Panc1 (cell line): ENCODE measurements around the gene SHKBP1. TPM values are rescaled to one million over a fixed set of nuclear protein-coding genes. Genes with fewer than 3 reads are reported as not detected.

Experiments
- ATAC-seq: fragments of 200-7000 bp; cut with Tn5 transposase; 2 replicates; pipeline ENCODE4 v1.9.1; 2020; ENCODE audit warnings: mild to moderate bottlenecking, moderate library complexity
- BruUV-seq: library from RNA; stranded (reverse); fragments of 400-500 nt; replicated peaks from 2 replicates; lab custom pipeline; 2021; lab: Mats Ljungman, UMichigan
- CTCF ChIA-PET: fragments of 300-600 bp; sonication (Branson Sonifier 250); formaldehyde crosslinking; loops from one replicate; lab custom pipeline; 2022; ENCODE audit warnings: antibody characterized with exemption; lab: Charles Lee
- POLR2A ChIA-PET: fragments of 300-600 bp; sonication (Branson Sonifier 250); formaldehyde crosslinking; loops from one replicate; lab custom pipeline; 2022; ENCODE audit warnings: antibody characterized with exemption; lab: Charles Lee
- DNase-seq: peaks from one replicate; pipeline ENCODE4 v3.0.0-alpha.2; 2010; ENCODE audit warnings: low read depth, low spot score
- H3K27ac ChIP-seq: 2 replicates; pipeline ENCODE4 v1.5.1; 2011; ENCODE audit warnings: mild to moderate bottlenecking, low read length, inconsistent platforms
- H3K27me3 ChIP-seq: fragments of 200-500 bp; sonication (Bioruptor generic); 2 replicates; pipeline ENCODE4 v1.6.0; 2014; ENCODE audit warnings: low read length, inconsistent platforms; ENCODE audit not compliant: control insufficient read depth, insufficient read depth
- H3K36me3 ChIP-seq: fragments of 200-500 bp; sonication (Bioruptor generic); 2 replicates; pipeline ENCODE4 v1.5.1; 2014; ENCODE audit warnings: inconsistent platforms, mild to moderate bottlenecking, low read length, moderate library complexity; ENCODE audit not compliant: control insufficient read depth, insufficient read depth
- H3K4me1 ChIP-seq: 2 replicates; pipeline ENCODE4 v1.5.1; 2011; ENCODE audit warnings: inconsistent platforms, mild to moderate bottlenecking, low read length, moderate library complexity; ENCODE audit not compliant: control insufficient read depth, insufficient read depth
- H3K4me3 ChIP-seq, 2 experiments: 2 replicates each; pipeline ENCODE4 v1.5.1; 2011 to 2012; ENCODE audit warnings: low read depth in 2 of 2, low read length in 2 of 2, mild to moderate bottlenecking in 2 of 2, inconsistent platforms in 1 of 2, moderate library complexity in 1 of 2
- H3K9me3 ChIP-seq: fragments of 200-500 bp; sonication (Bioruptor generic); 2 replicates; pipeline ENCODE4 v1.5.1; 2014; ENCODE audit warnings: low read depth, mild to moderate bottlenecking, inconsistent platforms, low read length, moderate library complexity; ENCODE audit not compliant: control insufficient read depth, insufficient read depth
- POLR2AphosphoS5 ChIP-seq: IDR thresholded peaks from 2 replicates; pipeline ENCODE4 v1.6.1; 2012; ENCODE audit warnings: mild to moderate bottlenecking, low read depth, low read length, moderate library complexity
- SIN3A ChIP-seq: IDR thresholded peaks from 2 replicates; pipeline ENCODE4 v1.6.1; 2012; ENCODE audit warnings: low read depth, mild to moderate bottlenecking, low read length, moderate library complexity, borderline replicate concordance; ENCODE audit not compliant: insufficient read depth
- TCF7L2 ChIP-seq: IDR thresholded peaks from 2 replicates; pipeline ENCODE4 v1.6.1; 2011; ENCODE audit warnings: mild to moderate bottlenecking, low read depth, low read length, inconsistent platforms
- in situ Hi-C: cut with HindIII; loops from 2 replicates; pipeline ENCODE4 v1.10.0; 2016; ENCODE audit warnings: low sequenced_read_pairs, low pct_unique_long_range_greater_than_20kb
- intact Hi-C: fragments of 100-400 bp; cut with micrococcal nuclease; formaldehyde crosslinking; loops from one replicate; pipeline ENCODE4 v1.10.0; 2022; ENCODE audit not compliant: unreplicated experiment
- total RNA-seq: library from RNA; stranded (reverse); gene quantifications from one replicate; pipeline ENCODE4 v1.2.1, GENCODE V29; 2021; ENCODE audit not compliant: unreplicated experiment
- TF ChIP-seq, protein P1 (sequence below), 2 experiments: IDR thresholded peaks; 2 replicates each; pipeline ENCODE4 v1.6.1; 2011 to 2012; ENCODE audit warnings: low read depth in 2 of 2, control low read depth in 1 of 2, low read length in 1 of 2, mild to moderate bottlenecking in 1 of 2, moderate library complexity in 1 of 2; ENCODE audit not compliant: insufficient read depth in 1 of 2
- TF ChIP-seq, protein P2 (sequence below): fragments of 450-650 bp; IDR thresholded peaks from 2 replicates; pipeline ENCODE4 v1.5.1; 2017; ENCODE audit warnings: mild to moderate bottlenecking

The SHKBP1 gene
- total RNA-seq, 1 experiment from 2014 or later = 55.9 TPM

DNA sequence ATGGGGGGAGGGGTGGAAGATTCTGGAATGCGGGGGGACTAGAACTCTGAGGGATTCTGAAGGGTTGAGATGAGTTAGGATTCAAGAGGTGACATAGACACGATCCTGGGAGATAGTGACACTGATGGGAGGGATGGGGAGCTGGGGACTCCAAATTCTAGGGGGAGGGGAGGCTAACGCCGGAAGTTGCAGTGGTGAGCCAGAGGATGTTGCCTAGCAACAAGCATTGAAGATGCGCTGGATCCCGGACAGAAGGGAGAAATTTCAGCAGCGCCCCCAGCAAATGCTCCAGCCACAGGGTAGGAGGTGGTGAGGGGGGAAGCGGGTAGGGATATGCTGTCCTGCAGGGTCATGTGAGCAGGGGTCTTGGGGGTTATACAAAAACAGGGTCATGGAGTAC lies 17.6 kb downstream of the SHKBP1 start:
- Histone ChIP-seq H3K27ac (no peak overlapping the region), H3K4me3 (no peak overlapping the region), H3K36me3 (no peaks in the 10 kb centered on the region; the same call in 1 of the 2 replicates), H3K27me3 (no peaks in the 10 kb centered on the region), H3K4me1 (peaks cover 10% of the 10 kb centered on the region), H3K9me3 (no peaks in the 10 kb centered on the region)
- no TSS peak for BruUV-seq
- TF ChIP-seq, protein P1, sequence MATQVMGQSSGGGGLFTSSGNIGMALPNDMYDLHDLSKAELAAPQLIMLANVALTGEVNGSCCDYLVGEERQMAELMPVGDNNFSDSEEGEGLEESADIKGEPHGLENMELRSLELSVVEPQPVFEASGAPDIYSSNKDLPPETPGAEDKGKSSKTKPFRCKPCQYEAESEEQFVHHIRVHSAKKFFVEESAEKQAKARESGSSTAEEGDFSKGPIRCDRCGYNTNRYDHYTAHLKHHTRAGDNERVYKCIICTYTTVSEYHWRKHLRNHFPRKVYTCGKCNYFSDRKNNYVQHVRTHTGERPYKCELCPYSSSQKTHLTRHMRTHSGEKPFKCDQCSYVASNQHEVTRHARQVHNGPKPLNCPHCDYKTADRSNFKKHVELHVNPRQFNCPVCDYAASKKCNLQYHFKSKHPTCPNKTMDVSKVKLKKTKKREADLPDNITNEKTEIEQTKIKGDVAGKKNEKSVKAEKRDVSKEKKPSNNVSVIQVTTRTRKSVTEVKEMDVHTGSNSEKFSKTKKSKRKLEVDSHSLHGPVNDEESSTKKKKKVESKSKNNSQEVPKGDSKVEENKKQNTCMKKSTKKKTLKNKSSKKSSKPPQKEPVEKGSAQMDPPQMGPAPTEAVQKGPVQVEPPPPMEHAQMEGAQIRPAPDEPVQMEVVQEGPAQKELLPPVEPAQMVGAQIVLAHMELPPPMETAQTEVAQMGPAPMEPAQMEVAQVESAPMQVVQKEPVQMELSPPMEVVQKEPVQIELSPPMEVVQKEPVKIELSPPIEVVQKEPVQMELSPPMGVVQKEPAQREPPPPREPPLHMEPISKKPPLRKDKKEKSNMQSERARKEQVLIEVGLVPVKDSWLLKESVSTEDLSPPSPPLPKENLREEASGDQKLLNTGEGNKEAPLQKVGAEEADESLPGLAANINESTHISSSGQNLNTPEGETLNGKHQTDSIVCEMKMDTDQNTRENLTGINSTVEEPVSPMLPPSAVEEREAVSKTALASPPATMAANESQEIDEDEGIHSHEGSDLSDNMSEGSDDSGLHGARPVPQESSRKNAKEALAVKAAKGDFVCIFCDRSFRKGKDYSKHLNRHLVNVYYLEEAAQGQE (IDR thresholded peaks at IDR 0.05; ENCODE audit: insufficient read depth in 1 of 2, low read depth in 2 of 2, low read length in 1 of 2) = no peak
- TF ChIP-seq, protein P2, sequence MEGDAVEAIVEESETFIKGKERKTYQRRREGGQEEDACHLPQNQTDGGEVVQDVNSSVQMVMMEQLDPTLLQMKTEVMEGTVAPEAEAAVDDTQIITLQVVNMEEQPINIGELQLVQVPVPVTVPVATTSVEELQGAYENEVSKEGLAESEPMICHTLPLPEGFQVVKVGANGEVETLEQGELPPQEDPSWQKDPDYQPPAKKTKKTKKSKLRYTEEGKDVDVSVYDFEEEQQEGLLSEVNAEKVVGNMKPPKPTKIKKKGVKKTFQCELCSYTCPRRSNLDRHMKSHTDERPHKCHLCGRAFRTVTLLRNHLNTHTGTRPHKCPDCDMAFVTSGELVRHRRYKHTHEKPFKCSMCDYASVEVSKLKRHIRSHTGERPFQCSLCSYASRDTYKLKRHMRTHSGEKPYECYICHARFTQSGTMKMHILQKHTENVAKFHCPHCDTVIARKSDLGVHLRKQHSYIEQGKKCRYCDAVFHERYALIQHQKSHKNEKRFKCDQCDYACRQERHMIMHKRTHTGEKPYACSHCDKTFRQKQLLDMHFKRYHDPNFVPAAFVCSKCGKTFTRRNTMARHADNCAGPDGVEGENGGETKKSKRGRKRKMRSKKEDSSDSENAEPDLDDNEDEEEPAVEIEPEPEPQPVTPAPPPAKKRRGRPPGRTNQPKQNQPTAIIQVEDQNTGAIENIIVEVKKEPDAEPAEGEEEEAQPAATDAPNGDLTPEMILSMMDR = no peak
- TF ChIP-seq TCF7L2 (no peak), POLR2AphosphoS5 (no peak), SIN3A (no peak)
- no peak for DNase-seq
- ATAC-seq = no peak
- ChIA-PET CTCF (no interaction called here), POLR2A (interaction anchor here (0.6 kb wide), 1 partner anchor 15 kb away, joined by 3 read pairs; no protein-coding TSS in a partner anchor)
- in situ Hi-C loops = no loop called here
- intact Hi-C loops = no loop called here

DNA sequence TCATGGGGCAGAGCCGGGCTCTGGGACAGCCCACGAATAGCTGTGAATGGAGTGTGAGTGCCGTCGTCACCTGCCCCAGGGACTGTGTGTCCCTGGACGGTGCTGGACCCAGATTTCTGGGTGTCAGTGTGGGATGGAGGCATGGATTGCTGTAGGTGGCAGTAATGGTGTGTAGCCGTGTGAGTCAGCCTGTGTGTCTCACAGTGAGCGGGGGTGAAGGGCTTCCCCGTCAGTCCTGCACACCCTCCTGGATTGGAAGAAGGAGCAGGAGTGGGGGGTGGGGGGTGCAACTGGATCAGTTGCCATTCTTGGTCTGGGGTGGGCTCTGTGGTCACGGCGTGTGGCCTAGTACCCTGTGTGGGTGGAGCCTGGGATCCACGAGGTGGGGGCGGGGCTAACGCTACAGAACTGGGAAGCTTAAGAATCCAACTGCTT lies 18.0 kb downstream of the SHKBP1 start:
- in situ Hi-C loops = no loop called here
- no TSS peak for BruUV-seq
- peak overlapping the region in 1 of 2 experiments; percentile 20; a peak in 1 of 4 replicates for H3K4me3 ChIP-seq
- intact Hi-C loops = loop anchor here (5.0 kb wide), 1 partner anchor 47 kb away; no protein-coding TSS in a partner anchor
- TF ChIP-seq POLR2AphosphoS5 (no peak), TCF7L2 (no peak)
- TF ChIP-seq, protein P2 = no peak
- TF ChIP-seq, protein P1 (IDR thresholded peaks at IDR 0.05; ENCODE audit: insufficient read depth in 1 of 2, low read depth in 2 of 2, low read length in 1 of 2) = no peak
- H3K4me1 ChIP-seq = peaks cover 10% of the 10 kb centered on the region
- DNase-seq = no peak
- H3K27ac ChIP-seq = no peak overlapping the region
- H3K36me3 ChIP-seq = no peaks in the 10 kb centered on the region; the same call in 1 of the 2 replicates
- POLR2A ChIA-PET = interaction anchor here (0.6 kb wide), 1 partner anchor 15 kb away, joined by 3 read pairs; no protein-coding TSS in a partner anchor
- H3K27me3 ChIP-seq = no peaks in the 10 kb centered on the region
- no peaks in the 10 kb centered on the region for H3K9me3 ChIP-seq
- no peak for ATAC-seq
- CTCF ChIA-PET = no interaction called here
